Astrocyte of the hippocampus (primary cell): ENCODE results near the gene PBLD.
"Not testable (repeated sequence)": the region's sequence is repeated elsewhere in the genome, so short reads cannot be mapped to it uniquely, and the experiment has no call there.

Experiments used
- DNase-seq: peaks from one replicate; pipeline ENCODE4 v3.0.0; 2011; ENCODE audit warnings: low read depth, low spot score

Gene PBLD

DNA sequence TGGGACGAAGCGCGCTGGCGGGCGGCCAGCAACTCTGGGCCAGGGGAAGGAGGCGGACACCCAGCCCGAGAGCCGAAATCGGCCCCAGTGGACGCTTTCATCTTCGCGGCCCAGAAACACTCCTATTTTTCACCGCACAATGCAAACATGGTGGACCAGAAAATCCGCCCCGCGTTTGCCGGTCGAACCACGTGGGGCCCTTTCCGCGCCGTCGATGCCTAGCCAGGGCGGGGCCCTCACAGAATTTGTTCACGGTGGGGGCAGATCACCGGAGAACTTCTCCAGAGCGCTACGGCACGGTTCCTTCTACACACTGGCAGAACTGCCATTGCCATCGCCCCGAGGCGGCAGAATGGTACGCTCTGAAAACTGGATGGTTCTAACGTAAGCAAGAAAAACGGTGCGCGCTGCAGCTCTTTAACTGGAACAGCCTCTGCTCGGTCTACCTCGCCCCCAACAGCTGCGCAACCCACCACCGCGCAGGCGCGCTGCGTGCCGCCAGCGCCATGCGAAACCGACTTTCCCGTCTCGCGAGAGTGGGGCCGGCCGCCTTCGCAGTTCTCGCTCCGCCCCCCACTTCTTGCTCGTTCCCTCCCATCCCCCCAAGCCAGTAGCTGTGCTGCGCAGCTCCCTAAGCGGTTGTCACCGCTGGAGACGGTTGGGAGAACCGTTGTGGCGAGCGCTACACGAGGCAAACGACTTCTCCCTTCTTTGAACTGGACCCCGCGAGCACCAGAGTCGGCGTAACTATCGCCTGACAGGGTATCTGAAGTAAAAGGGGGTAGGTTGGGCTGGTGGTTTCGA lies 1.1 kb downstream of the PBLD start, which contains the start of gene HNRNPH3:
HNRNPH3 (plus strand) TSS at position 610 of the 804 bp plus-strand sequence. CDS start 5,158 bp downstream, outside the sequence.
- peak; percentile 100 for DNase-seq

DNA sequence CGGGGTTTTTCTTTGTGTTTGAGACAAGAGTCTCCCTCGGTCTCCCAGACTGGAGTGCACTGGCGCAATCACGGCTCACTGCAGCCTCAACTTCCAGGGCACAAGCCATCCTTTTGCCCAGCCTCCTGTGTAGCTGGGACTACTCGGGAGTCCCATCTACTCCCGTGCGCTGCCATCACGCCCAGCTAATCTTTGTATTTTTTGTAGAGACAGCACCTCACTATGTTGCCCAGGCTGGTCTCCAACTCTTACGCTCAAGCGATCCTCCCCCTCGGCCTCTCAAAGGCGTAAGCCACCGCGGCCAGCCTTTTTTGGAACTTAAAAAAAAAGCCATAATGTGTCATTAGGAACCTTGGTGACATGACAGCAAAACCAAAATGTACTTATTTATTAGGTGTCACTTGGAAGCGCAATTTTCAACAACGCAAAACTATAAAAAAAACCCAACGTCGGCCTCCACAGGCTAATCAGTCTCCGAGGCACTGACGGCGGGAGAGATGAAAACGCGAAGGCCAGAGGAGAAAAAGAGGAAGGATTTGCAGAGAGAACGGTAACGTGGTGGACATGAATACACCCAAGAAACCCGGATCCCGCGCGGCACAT lies 1.8 kb downstream of the PBLD start:
- peak; percentile 51 for DNase-seq

DNA sequence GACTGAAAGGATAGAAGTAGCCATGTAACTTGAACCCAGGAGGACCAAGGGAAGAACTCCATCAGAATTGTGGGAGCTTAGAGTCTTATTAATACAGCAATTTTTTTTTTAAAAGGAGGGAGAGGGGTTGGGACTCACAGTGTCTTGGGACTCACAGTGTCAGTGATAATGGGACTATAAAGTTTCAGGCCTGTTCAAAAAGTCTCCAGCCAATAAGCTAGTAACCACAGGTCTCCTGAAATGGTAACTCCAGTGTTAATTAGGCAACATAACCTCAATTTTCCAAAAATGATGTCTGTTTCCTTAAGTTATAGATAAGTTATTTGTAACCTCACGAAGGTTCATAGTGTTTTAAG lies 3.2 kb downstream of the PBLD start:
- DNase-seq, result no peak

DNA sequence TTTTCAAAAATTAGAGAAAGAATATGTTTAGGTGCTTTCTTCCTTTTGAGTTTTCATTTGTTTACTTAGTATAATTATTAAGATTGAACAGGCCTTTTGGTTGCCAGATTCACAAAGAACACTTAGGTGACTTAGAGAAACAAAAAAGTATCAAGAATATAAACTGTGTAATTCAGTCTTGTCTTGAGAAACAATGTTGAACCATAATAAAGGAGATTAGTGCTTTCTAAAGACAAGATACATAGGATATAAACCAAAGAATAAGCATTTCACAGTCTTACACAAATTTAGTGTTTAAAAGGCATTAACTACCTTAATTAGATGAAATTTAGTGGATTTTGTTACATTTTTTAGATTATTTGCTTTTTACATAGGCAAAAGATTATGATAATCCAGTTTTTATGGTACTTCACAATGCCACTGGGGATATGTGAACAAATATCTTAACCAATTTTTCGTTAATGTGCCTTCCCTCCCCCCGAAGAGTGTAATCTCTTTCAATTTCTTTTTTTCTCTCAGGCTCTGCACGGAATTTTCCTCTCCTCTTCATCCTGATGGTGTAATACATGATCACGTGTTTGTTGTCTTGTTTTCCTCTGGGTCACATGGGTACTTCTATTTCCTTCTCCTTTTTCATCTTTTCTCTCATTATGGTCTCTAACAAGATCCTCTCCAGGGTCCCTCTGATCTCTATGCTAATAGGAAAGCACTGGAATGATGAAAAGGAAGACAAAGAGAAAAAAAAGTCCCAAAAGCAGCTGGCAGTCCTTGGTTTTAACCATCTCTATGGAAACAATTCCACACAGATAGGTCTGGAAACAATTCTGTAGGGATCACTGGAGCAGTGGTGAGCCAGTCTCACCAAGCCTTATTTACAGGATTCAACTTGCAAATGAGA lies 4.6 kb downstream of the PBLD start:
- DNase-seq, result peak; percentile 76

GRCh38 chr10:68324396-68324795 lies 8.3 kb downstream of the PBLD start:
- DNase-seq, result not testable (repeated sequence)

DNA sequence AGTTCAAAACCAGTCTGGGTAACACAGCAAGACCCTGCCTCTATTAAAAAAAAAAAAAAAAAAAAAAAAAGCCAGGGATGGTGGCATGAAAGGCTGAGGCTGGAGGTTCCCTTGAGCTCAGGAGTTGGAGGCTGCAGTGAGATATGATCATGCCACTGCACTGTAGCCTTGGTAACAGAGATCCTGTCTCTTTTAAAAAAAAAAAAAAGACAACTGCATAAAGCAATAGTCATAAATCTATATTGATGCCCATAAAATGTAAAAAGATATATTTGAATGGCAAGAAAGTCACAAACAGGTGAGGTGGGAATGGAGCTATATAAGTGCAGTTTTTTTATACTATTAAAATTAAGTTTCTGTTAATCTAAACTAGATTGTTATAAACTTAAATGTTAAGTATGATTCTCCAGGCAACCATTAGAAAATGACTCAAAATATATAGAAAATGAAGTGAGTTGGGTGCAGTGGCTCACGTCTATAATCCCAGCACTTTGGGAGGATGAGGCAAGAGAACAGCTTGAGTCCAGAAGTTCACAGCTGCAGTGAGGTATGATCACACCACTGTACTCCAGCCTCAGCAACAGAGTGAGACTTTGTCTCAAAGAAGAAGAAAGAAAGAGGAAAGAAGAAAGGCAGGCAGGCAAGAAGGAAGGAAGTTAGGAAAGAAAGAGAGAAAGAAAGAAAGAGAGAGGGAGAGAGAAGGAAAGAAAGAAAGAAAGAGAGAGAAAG lies 14.2 kb downstream of the PBLD start:
- no peak for DNase-seq

- no peak for DNase-seq
Observed at GRCh38 chr10:68315582-68315981, 17.1 kb downstream of the PBLD start.

DNA sequence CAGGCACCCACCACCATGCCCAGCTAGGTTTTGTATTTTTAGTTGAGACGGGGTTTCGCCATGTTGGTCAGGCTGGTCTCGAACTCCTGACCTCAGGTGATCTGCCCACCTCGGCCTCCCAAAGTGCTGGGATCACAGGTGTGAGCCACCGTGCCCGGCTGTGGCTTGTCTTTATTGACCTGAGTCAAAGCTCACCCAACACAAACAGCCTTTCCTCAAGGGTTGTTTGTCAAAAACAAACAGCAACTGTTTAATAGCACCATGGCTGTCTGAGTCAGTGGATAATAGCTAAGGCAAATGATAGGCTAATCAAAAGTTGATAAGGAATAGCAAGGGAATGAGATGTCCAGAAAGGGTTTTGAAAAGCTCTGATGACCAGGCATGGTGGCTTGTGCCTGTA lies 17.8 kb downstream of the PBLD start:
- not testable (repeated sequence) for DNase-seq

DNA sequence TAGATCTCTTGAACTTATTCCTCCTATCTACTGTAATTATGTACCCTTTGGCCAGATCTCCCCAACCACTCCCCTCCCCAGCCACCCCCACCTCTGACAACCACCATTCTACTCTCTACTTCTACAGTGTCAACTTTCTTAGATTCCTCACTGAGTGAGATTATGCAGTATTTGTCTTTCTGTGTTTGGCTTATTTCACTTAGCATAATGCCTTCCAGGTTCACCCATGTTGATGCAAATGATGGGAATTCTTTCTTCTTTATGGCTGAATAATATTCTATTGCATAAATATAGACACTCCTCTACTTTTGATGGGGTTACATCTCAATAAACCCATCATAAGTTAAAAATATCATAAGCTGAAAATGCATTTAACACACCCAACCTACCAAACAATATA lies 22.2 kb downstream of the PBLD start:
- no peak for DNase-seq

DNA sequence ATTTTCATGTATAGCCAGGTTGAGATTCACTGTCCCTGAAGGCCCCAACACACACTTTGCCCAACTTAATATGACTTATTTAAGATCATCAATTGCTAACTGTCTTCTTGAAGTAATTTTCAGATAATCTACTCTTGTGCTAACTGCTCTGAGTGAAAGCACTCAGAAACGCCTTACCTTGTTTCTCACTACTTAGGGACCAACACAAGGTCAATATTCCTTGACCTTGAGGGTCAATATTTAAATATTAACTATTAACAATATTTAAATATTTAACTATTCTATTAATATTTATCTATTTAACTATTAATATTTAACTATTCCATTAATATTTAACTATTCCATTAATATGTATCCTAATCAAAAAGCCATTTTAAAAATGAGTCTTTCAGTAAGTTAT lies 26.9 kb downstream of the PBLD start:
- DNase-seq, result no peak

DNA sequence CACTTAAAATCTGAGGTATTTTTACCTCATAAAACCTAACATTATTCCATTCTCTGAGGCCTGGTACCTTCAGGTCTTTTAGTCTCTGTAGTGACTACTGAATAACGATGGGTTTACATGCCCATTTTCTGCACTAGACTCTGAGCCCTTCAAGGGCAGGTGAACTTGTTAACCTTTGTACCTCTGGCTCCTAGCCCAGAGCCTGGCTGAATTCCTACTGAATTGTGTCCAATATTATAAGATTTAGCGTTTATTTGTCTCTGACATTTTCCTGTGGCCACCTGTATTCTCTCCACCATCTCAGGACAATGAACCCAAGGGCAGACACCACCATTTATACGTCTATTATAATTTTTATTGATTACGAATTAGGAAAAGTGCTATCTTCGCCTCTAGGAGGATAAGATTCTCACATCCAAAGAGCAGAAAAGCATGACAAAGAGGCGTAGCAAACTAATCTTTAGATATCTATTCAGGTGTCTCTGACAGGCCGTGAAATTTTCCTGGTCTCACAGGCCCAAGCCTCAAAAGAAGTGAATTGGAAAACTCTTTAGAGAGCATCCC lies 28.8 kb downstream of the PBLD start:
- DNase-seq, result no peak

GRCh38 chr10:68302871-68303270 lies 29.9 kb downstream of the PBLD start:
- DNase-seq, result no peak

DNA sequence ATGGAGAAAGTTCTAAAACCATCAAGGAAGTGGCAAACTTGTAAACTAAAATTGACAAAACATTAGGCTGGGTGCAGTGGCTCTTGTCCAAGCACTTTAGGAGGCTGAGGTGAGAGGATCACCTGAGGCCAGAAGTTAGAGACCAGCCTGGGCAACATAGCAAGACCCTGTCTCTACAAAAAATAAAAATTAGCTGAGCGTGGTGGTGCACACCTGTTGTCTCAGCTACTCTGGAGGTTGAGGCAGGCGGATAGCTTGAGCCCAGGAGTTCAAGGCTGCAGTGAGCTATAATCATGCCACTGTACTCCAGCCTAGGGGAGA lies 30.3 kb downstream of the PBLD start:
- DNase-seq, result no peak

- peak; percentile 63 for DNase-seq
Observed at GRCh38 chr10:68301790-68302502, 30.8 kb downstream of the PBLD start.

GRCh38 chr10:68301301-68301700 lies 31.4 kb downstream of the PBLD start:
- no peak for DNase-seq

GRCh38 chr10:68296843-68297663 lies 35.7 kb downstream of the PBLD start:
- DNase-seq, result no peak

- no peak for DNase-seq
Observed at GRCh38 chr10:68290736-68291135, 42.0 kb downstream of the PBLD start.

GRCh38 chr10:68288717-68289116 lies 44.0 kb downstream of the PBLD start:
- DNase-seq, result no peak

DNA sequence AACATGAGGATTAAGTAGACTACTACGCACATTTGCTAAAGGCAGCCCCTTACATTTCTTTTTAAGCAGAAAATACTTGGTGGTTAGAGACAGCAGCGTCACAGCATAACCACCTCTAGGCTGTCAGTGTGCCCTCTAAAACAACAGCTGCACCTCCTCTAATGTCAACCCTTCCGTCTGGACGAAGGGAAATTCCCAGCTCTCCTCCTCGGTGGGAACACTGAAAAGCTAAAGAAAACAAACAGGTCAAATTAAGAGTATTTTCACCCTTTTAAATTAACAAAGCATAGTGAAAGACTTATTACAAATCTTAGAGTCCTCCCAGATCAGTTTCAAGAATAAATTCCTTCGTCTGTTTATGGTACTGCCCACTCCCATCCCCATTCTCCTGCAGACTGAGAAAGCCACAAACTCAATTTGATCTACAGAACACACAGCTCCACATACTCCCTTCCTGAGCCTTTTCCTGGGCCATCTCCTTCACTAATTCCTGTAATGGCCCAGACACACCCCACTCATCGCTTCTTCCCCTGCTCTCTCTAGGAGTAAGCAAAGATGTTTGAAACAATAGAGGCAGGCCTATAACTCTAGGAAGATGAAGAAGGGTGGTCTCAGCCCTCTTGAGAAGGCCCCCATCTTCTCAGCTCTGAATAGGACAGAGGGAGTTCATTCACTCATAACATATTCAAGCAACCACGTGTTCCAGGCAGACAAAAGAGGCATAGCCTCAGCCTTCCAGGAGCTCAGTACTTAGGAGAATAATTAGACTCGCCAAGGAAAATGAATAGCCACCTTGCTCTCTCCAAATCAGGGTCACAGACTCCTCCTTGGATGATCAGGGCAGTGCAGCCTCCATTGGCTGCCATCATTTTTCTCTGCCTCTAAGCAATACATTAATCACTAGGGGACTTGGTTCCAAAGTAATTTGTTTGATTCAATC lies 48.4 kb downstream of the PBLD start:
- DNase-seq, result peak; percentile 38
